ENCODE data around the gene CNTNAP5.

CNTNAP5 gene

GRCh38 chr2:124267794-124268193 lies 242.7 kb downstream of the CNTNAP5 start:
- DNase-seq (ENCODE audit: low spot score): no peak

GRCh38 chr2:124269348-124269747 lies 244.3 kb downstream of the CNTNAP5 start:
- DNase-seq (ENCODE audit: low spot score): no peak

GRCh38 chr2:124272261-124272841 lies 247.3 kb downstream of the CNTNAP5 start:
- no peak for DNase-seq (ENCODE audit: low spot score)

GRCh38 chr2:124281541-124281940 lies 256.5 kb downstream of the CNTNAP5 start:
- DNase-seq (ENCODE audit: low spot score): no peak

GRCh38 chr2:124283096-124283495 lies 258.0 kb downstream of the CNTNAP5 start:
- DNase-seq (ENCODE audit: low spot score): no peak

- no peak for DNase-seq (ENCODE audit: low spot score)
These were observed 261.1 kb downstream of the CNTNAP5 start for GRCh38 chr2:124286089-124286783.

GRCh38 chr2:124289060-124289459 lies 264.0 kb downstream of the CNTNAP5 start:
- no peak for DNase-seq (ENCODE audit: low spot score)

- DNase-seq (ENCODE audit: low spot score): no peak
These were observed 264.5 kb downstream of the CNTNAP5 start for GRCh38 chr2:124289615-124290014.

GRCh38 chr2:124296470-124296869 lies 271.4 kb downstream of the CNTNAP5 start:
- no peak for DNase-seq (ENCODE audit: low spot score)

- no peak for DNase-seq (ENCODE audit: low spot score)
These were observed 276.8 kb downstream of the CNTNAP5 start for GRCh38 chr2:124301915-124302314.

GRCh38 chr2:124308319-124309062 lies 283.4 kb downstream of the CNTNAP5 start:
- DNase-seq (ENCODE audit: low spot score): no peak

GRCh38 chr2:124309563-124310138 lies 284.6 kb downstream of the CNTNAP5 start:
- no peak for DNase-seq (ENCODE audit: low spot score)

- no peak for DNase-seq (ENCODE audit: low spot score)
These were observed 285.6 kb downstream of the CNTNAP5 start for GRCh38 chr2:124310671-124311070.

- no peak for DNase-seq (ENCODE audit: low spot score)
These were observed 289.0 kb downstream of the CNTNAP5 start for GRCh38 chr2:124314084-124314483.

GRCh38 chr2:124315221-124315880 lies 290.3 kb downstream of the CNTNAP5 start:
- no peak for DNase-seq (ENCODE audit: low spot score)

GRCh38 chr2:124316133-124316532 lies 291.0 kb downstream of the CNTNAP5 start:
- DNase-seq (ENCODE audit: low spot score): no peak

GRCh38 chr2:124316881-124317605 lies 292.0 kb downstream of the CNTNAP5 start:
- DNase-seq (ENCODE audit: low spot score): no peak

- DNase-seq (ENCODE audit: low spot score): no peak
These were observed 292.5 kb downstream of the CNTNAP5 start for GRCh38 chr2:124317628-124318027.

GRCh38 chr2:124318913-124319312 lies 293.8 kb downstream of the CNTNAP5 start:
- DNase-seq (ENCODE audit: low spot score): no peak

GRCh38 chr2:124319577-124319976 lies 294.5 kb downstream of the CNTNAP5 start:
- no peak for DNase-seq (ENCODE audit: low spot score)

GRCh38 chr2:124320051-124320688 lies 295.1 kb downstream of the CNTNAP5 start:
- DNase-seq (ENCODE audit: low spot score): no peak

All from HuH-7.5 (cell line).